HepG2 (cell line): ENCODE results near the gene VAV2. TPM values are rescaled to one million over a fixed set of nuclear protein-coding genes. Genes with fewer than 3 reads are reported as not detected.

Experiments
- ATF2 ChIP-seq: sonication (generic); formaldehyde crosslinking; IDR thresholded peaks from 2 replicates; pipeline ENCODE4 v1.4.0; 2020; ENCODE audit warnings: missing genetic modification reagents
- FOXK2 ChIP-seq: fragments of 450-650 bp; IDR thresholded peaks from 2 replicates; pipeline ENCODE4 v1.6.1; 2016
- HCFC1 ChIP-seq: fragments of 150-350 bp; IDR thresholded peaks from 2 replicates; pipeline ENCODE4 v1.6.1; 2014; ENCODE audit warnings: low read depth, low read length
- HNRNPL ChIP-seq: fragments of 200-400 bp; formaldehyde crosslinking; IDR thresholded peaks from 2 replicates; pipeline ENCODE4 v1.6.1; 2017; ENCODE audit warnings: mild to moderate bottlenecking, low read depth, low read length
- IRF9 ChIP-seq: sonication (generic); formaldehyde crosslinking; IDR thresholded peaks from 2 replicates; pipeline ENCODE4 v1.8.0; 2022; ENCODE audit warnings: missing genetic modification reagents, mild to moderate bottlenecking, borderline replicate concordance
- JUNB ChIP-seq: sonication (generic); formaldehyde crosslinking; IDR thresholded peaks from 2 replicates; pipeline ENCODE4 v1.8.0; 2022; ENCODE audit warnings: missing genetic modification reagents, mild to moderate bottlenecking, borderline replicate concordance
- MXI1 ChIP-seq: IDR thresholded peaks from 3 replicates; pipeline ENCODE4 v1.6.1; 2012; ENCODE audit warnings: low read depth, low read length, inconsistent platforms, borderline replicate concordance
- MYC ChIP-seq: sonication (generic); formaldehyde crosslinking; IDR thresholded peaks from 2 replicates; pipeline ENCODE4 v1.9.0; 2021; ENCODE audit warnings: missing genetic modification reagents, borderline replicate concordance
- NFIC ChIP-seq: IDR thresholded peaks from 2 replicates; pipeline ENCODE4 v1.6.1; 2012; ENCODE audit warnings: mild to moderate bottlenecking, low read length, inconsistent platforms
- NR2F1 ChIP-seq, 2 experiments: fragments of 450-650 bp in 1 of 2; formaldehyde crosslinking in 1 of 2; IDR thresholded peaks; 2 replicates each; pipeline versions ENCODE4 v1.5.0 to v1.6.1; 2016 to 2020; ENCODE audit warnings: mild to moderate bottlenecking in 1 of 2, missing compliant biosample characterization in 1 of 2, missing genetic modification reagents in 1 of 2, moderate library complexity in 1 of 2
- POGK ChIP-seq: sonication (generic); formaldehyde crosslinking; conservative IDR thresholded peaks from 2 replicates; pipeline ENCODE4 v1.8.0; 2022; ENCODE audit warnings: mild to moderate bottlenecking, moderate library complexity, missing genetic modification reagents
- PRPF4 ChIP-seq: fragments of 200-400 bp; formaldehyde crosslinking; IDR thresholded peaks from 2 replicates; pipeline ENCODE4 v1.6.1; 2016; ENCODE audit warnings: low read length, low read depth; ENCODE audit not compliant: poor library complexity, severe bottlenecking
- TOE1 ChIP-seq: sonication (generic); formaldehyde crosslinking; IDR thresholded peaks from 2 replicates; pipeline ENCODE4 v1.4.0; 2020; ENCODE audit warnings: mild to moderate bottlenecking, missing genetic modification reagents
- ZBTB7B ChIP-seq: sonication (generic); formaldehyde crosslinking; IDR thresholded peaks from 2 replicates; pipeline ENCODE4 v1.4.0; 2020; ENCODE audit warnings: missing genetic modification reagents
- ZNF337 ChIP-seq: sonication (generic); formaldehyde crosslinking; IDR thresholded peaks from 2 replicates; pipeline ENCODE4 v1.5.1; 2020; ENCODE audit warnings: missing genetic modification reagents, low read depth, mild to moderate bottlenecking, borderline replicate concordance
- ZNF496 ChIP-seq: sonication (generic); formaldehyde crosslinking; IDR thresholded peaks from 2 replicates; pipeline ENCODE4 v1.8.1; 2023; ENCODE audit warnings: mild to moderate bottlenecking, moderate library complexity, missing genetic modification reagents; ENCODE audit not compliant: insufficient replicate concordance
- ZNF572 ChIP-seq: sonication (generic); formaldehyde crosslinking; IDR thresholded peaks from 2 replicates; pipeline ENCODE4 v1.5.1; 2020; ENCODE audit warnings: mild to moderate bottlenecking, missing genetic modification reagents
- ZNF598 ChIP-seq: sonication (generic); formaldehyde crosslinking; IDR thresholded peaks from 2 replicates; pipeline ENCODE4 v1.5.1; 2020; ENCODE audit warnings: mild to moderate bottlenecking, missing genetic modification reagents, borderline replicate concordance
- polyA plus RNA-seq, 8 experiments: library from polyadenylated mRNA; depleted of rRNA in 3 of 8; stranded (reverse) in 7 of 8; unstranded in 1 of 8; fragments of >200 nt; fragmentation: Illumina TruSeq in 4 of 8; extraction: Trizol in 4 of 8; gene quantifications; 2 replicates each; pipeline versions ENCODE4 v1.2.1 to v1.2.3, GENCODE V29; 2011 to 2016; ENCODE audit warnings: low read depth in 4 of 8, missing spikeins in 1 of 8, mixed read lengths in 1 of 8; ENCODE audit not compliant: insufficient read depth in 1 of 8
- total RNA-seq, 5 experiments: library from RNA; depleted of rRNA; stranded (reverse); fragments of >200 nt; fragmentation: Illumina TruSeq; extraction: Trizol; gene quantifications; 2 replicates each; pipeline ENCODE4 v1.2.3, GENCODE V29; 2016; ENCODE audit warnings: low read depth in 1 of 5
- TF ChIP-seq, protein P1 (sequence below): IDR thresholded peaks from 2 replicates; pipeline ENCODE4 v1.6.1; 2018; ENCODE audit warnings: missing genetic modification reagents, mild to moderate bottlenecking, missing compliant biosample characterization
- TF ChIP-seq, protein P2 (sequence below), 2 experiments: sonication (generic) in 1 of 2; formaldehyde crosslinking in 1 of 2; IDR thresholded peaks; 2 replicates each; pipeline versions ENCODE4 v1.4.0 to v1.6.1; 2018 to 2020; ENCODE audit warnings: missing genetic modification reagents in 2 of 2, borderline replicate concordance in 1 of 2, low read depth in 1 of 2, mild to moderate bottlenecking in 1 of 2, missing biosample characterization in 1 of 2

Gene VAV2
- total and polyA plus RNA-seq, 2 of the 13 experiments (the other 11 are each of a cell fraction or from before 2014, with no cell fraction given), result 22.5 to 22.9 TPM

GRCh38 chr9:133973791-133974630 lies 18.1 kb downstream of the VAV2 start (continued):
- TF ChIP-seq TOE1 (no peak), ZNF598 (CRISPR knock-in tag) (no peak), IRF9 (peak; percentile 19; the same call in 1 of the 2 replicates), PRPF4 (no peak), ZNF337 (CRISPR knock-in tag) (no peak), ATF2 (0 out of 2 replicates have a peak, but pooled peaks have one; percentile 6), POGK (CRISPR knock-in tag) (no peak), NR2F1 (CRISPR knock-in tag; IDR thresholded peaks at IDR 0.05) (peak in 1 of 2 experiments; percentile 63; a peak in 1 of 4 replicates), HCFC1 (no peak), NFIC (no peak), FOXK2 (no peak), MXI1 (peak; percentile 26; the same call in 1 of the 3 replicates), ZNF572 (CRISPR knock-in tag) (peak; percentile 64; the same call in 1 of the 2 replicates), JUNB (CRISPR knock-in tag) (no peak), ZNF496 (no peak), HNRNPL (peak; percentile 37; the same call in 1 of the 2 replicates), MYC (peak; percentile 65; the same call in 1 of the 2 replicates), ZBTB7B (CRISPR knock-in tag) (0 out of 2 replicates have a peak, but pooled peaks have one; percentile 28)
- TF ChIP-seq, protein P1, sequence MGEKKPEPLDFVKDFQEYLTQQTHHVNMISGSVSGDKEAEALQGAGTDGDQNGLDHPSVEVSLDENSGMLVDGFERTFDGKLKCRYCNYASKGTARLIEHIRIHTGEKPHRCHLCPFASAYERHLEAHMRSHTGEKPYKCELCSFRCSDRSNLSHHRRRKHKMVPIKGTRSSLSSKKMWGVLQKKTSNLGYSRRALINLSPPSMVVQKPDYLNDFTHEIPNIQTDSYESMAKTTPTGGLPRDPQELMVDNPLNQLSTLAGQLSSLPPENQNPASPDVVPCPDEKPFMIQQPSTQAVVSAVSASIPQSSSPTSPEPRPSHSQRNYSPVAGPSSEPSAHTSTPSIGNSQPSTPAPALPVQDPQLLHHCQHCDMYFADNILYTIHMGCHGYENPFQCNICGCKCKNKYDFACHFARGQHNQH, result no peak
- TF ChIP-seq, protein P2, sequence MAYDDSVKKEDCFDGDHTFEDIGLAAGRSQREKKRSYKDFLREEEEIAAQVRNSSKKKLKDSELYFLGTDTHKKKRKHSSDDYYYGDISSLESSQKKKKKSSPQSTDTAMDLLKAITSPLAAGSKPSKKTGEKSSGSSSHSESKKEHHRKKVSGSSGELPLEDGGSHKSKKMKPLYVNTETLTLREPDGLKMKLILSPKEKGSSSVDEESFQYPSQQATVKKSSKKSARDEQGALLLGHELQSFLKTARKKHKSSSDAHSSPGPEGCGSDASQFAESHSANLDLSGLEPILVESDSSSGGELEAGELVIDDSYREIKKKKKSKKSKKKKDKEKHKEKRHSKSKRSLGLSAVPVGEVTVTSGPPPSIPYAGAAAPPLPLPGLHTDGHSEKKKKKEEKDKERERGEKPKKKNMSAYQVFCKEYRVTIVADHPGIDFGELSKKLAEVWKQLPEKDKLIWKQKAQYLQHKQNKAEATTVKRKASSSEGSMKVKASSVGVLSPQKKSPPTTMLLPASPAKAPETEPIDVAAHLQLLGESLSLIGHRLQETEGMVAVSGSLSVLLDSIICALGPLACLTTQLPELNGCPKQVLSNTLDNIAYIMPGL (CRISPR knock-in tag; IDR thresholded peaks at IDR 0.05; ENCODE audit: borderline replicate concordance in 1 of 2, low read depth in 1 of 2), result no peak
